ENCODE results near the gene EMC9. TPM values are rescaled to one million over a fixed set of nuclear protein-coding genes. Genes with fewer than 3 reads are reported as not detected.

Gene EMC9
- total RNA-seq, 4 donors from 2014 or later: 7.4 to 38.7 (median 34.0) TPM

GRCh38 chr14:24113801-24114531, 27.4 kb downstream of the EMC9 start:
- peak; percentile 74 to 95 (median 94) for DNase-seq
- Histone ChIP-seq H3K27ac (peak overlapping the region; percentile 94 to 99 (median 97)), H3K4me1 (peaks cover 6 to 31% (median 10%) of the 10 kb centered on the region in 4 donors), H3K36me3 (peaks cover 0 to 23% (median 0%) of the 10 kb centered on the region in 3 donors), H3K27me3 (no peaks in the 10 kb centered on the region), H3K9me3 (no peaks in the 10 kb centered on the region), H3K4me3 (peak overlapping the region; percentile 50 to 89 (median 72))
- TF ChIP-seq, protein P1, sequence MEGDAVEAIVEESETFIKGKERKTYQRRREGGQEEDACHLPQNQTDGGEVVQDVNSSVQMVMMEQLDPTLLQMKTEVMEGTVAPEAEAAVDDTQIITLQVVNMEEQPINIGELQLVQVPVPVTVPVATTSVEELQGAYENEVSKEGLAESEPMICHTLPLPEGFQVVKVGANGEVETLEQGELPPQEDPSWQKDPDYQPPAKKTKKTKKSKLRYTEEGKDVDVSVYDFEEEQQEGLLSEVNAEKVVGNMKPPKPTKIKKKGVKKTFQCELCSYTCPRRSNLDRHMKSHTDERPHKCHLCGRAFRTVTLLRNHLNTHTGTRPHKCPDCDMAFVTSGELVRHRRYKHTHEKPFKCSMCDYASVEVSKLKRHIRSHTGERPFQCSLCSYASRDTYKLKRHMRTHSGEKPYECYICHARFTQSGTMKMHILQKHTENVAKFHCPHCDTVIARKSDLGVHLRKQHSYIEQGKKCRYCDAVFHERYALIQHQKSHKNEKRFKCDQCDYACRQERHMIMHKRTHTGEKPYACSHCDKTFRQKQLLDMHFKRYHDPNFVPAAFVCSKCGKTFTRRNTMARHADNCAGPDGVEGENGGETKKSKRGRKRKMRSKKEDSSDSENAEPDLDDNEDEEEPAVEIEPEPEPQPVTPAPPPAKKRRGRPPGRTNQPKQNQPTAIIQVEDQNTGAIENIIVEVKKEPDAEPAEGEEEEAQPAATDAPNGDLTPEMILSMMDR (IDR thresholded peaks at IDR 0.05): peak in 1 of 6 experiments; percentile 10
- peak; percentile 67 to 70 for TF ChIP-seq POLR2A (IDR thresholded peaks at IDR 0.05)

GRCh38 chr14:24113379-24113800, 28.0 kb downstream of the EMC9 start:
- TF ChIP-seq, protein P1 (IDR thresholded peaks at IDR 0.05): no peak
- TF ChIP-seq POLR2A (IDR thresholded peaks at IDR 0.05): no peak

GRCh38 chr14:24110523-24110922, 30.9 kb downstream of the EMC9 start:
- no peak for TF ChIP-seq POLR2A (IDR thresholded peaks at IDR 0.05)
- TF ChIP-seq, protein P1 (IDR thresholded peaks at IDR 0.05): no peak
- peak overlapping the region in 2 of 4 donors; percentile 23 to 35 for H3K27ac ChIP-seq
- H3K4me3 ChIP-seq: no peak overlapping the region
- no peaks in the 10 kb centered on the region for H3K27me3 ChIP-seq
- peaks cover 0 to 12% (median 8%) of the 10 kb centered on the region in 4 donors for H3K4me1 ChIP-seq
- no peaks in the 10 kb centered on the region for H3K36me3 ChIP-seq
- DNase-seq: no peak
- no peaks in the 10 kb centered on the region for H3K9me3 ChIP-seq

More at GRCh38 chr14:24113379-24113800, 28.0 kb downstream of the EMC9 start:
- DNase-seq: no peak
- Histone ChIP-seq H3K4me1 (peaks cover 9 to 31% (median 11%) of the 10 kb centered on the region in 4 donors), H3K27ac (peak overlapping the region; percentile 94 to 99 (median 97)), H3K9me3 (no peaks in the 10 kb centered on the region), H3K27me3 (no peaks in the 10 kb centered on the region), H3K36me3 (peaks cover 0 to 17% (median 0%) of the 10 kb centered on the region in 3 donors), H3K4me3 (peak overlapping the region; percentile 50 to 89 (median 72))

DNA sequence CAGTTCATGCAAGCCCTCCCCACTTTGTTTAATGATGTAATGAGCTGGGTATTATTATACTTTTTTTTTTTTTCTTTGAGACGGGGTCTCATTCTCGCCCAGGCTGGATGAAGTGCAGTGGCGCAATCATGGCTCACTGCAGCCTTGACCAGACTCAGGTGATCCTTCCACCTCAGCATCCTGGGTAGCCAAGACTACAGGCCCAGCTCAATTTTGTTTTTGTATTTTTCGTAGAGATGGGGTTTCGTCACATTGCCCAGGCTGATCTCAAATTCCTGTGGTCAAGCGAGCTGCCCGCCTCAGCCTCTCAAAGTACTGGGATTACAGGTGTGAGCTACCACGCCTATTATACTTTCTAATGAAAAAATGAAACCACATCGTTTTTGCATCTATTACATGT, 31.3 kb downstream of the EMC9 start:
- Histone ChIP-seq H3K27ac (peak overlapping the region in 1 of 4 donors; percentile 23), H3K36me3 (no peaks in the 10 kb centered on the region), H3K4me3 (no peak overlapping the region), H3K4me1 (peaks cover 0 to 10% (median 8%) of the 10 kb centered on the region in 4 donors), H3K27me3 (no peaks in the 10 kb centered on the region), H3K9me3 (no peaks in the 10 kb centered on the region)
- DNase-seq: no peak
- no peak for TF ChIP-seq POLR2A (IDR thresholded peaks at IDR 0.05)
- TF ChIP-seq, protein P1 (IDR thresholded peaks at IDR 0.05): no peak

DNA sequence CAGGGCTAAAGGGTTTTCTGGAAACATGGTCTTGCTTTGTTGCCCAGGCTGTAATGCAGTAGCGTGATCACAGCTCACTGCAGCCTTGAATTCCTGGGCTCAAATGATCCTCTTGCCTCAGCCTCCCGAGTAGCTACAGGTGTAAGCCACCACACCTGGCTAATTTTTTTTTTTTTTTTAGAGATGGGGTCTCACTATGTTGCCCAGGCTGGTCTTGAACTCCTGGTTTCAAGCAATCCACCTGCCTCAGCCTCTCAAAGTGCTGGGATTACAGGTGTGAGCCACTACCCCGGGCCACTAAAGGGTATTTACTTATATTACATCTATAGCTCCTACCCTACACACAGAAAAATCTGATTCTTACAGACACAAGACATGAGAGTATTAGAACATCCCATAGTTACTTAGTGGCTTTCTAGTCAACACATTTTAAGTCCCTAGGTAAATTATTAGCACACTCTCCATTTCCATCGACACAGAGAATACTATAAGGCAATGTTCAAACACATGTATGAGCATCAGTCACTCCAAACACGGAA, 33.0 kb downstream of the EMC9 start:
- peaks cover 0 to 9% (median 5%) of the 10 kb centered on the region in 4 donors for H3K4me1 ChIP-seq
- no peak for TF ChIP-seq POLR2A (IDR thresholded peaks at IDR 0.05)
- TF ChIP-seq, protein P1 (IDR thresholded peaks at IDR 0.05): no peak
- H3K27ac ChIP-seq: peak overlapping the region; percentile 11 to 72 (median 40)
- no peak for DNase-seq
- H3K27me3 ChIP-seq: no peaks in the 10 kb centered on the region
- no peak overlapping the region for H3K4me3 ChIP-seq
- peaks cover 0 to 5% (median 0%) of the 10 kb centered on the region in 3 donors for H3K36me3 ChIP-seq
- H3K9me3 ChIP-seq: no peaks in the 10 kb centered on the region
